NCI-H1417 (cell line): Measurements from ENCODE around the gene NDUFV2.
"Not testable (repeated sequence)": the region's sequence is repeated elsewhere in the genome, so short reads cannot be mapped to it uniquely, and the experiment has no call there.

Experiments used
- DNase-seq, 3 experiments: peaks; one replicate each; lab custom pipeline; 2025; lab: John Stamatoyannopoulos, UW

NDUFV2 gene

DNA sequence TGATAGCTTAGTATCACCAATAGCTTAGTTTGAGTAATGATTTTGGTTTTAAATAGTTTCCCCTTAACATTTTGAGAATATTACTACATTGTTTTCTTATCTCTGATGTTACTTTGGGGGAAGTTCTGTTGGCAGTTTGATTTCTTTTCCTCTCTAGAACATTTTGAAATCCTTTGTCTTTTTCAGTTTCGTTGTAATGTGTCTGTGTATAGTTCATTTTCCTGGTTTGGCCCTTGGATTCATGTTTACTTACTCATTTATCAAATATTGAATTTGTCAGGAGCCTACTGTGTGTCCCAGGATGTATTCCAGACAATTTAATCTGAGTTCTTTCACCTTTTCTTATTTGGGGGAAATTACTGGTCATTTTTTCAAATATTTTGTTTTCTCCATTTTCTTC lies 50.8 kb downstream of the NDUFV2 start:
- DNase-seq, result no peak

DNA sequence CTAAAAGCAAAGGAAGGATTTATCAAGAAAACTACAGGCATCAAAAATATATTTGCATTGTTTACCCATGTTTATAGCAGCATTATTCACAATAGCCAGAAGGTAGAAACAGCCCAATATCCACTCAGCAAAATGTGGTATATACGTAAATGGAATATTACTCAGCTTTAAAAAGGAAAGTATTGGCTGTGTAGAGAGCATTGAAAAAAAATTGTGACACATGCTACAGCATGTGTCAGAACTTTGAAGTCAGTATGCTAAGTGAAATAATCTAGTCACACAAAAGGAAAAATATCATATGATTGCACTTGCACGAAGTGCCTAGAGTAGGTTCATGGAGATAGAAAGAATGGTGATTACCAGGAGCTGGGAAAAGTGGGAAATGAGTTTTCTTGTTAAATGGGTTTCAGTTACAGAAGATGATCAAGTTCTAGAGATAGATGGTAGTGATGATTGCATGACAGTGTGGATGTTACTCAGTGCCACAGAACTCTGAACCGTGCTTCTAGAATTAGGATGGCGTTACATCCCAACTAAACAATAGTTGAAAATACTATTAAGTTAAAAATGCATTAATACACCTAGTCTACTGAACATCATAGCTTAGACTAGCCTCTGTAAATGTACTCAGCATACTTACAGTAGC lies 54.2 kb downstream of the NDUFV2 start:
- no peak for DNase-seq

DNA sequence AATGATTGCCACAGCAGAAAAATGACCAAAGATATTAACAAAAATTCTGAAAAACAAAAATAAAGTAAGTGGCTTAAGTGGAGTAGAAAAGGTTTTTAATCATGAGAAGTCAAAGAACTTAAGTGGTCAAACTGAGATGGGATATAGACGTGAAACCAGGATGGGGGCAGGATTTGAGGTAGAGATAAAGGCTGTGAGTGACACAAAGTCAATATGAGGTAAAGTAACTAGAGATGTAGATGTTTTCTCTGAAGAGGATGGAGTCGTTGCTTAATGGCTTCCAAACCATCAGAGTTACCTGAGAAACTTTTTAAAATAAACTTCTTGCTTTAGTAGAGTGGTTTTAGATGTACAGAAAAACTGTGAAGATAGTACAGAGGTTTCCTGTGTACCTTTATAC lies 55.3 kb downstream of the NDUFV2 start:
- DNase-seq, result no peak

DNA sequence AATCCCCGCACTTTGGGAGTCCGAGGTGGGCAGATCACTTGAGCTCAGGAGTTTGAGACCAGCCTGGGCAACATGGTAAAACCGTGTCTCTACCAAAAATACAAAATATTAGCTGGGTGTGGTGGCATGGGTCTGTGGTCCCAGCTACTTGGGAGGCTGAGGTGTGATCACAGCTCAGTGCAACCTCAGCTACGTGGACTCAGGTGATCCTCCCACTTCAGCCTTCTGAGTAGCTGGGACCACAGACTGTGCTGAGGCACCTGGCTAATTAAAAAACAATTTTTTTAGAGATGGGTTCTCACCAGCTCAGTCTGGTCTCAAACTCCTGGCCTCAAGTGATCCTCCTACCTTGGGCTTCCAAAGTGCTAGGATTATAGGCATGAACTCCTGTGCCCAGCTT lies 57.5 kb downstream of the NDUFV2 start:
- DNase-seq, result no peak

DNA sequence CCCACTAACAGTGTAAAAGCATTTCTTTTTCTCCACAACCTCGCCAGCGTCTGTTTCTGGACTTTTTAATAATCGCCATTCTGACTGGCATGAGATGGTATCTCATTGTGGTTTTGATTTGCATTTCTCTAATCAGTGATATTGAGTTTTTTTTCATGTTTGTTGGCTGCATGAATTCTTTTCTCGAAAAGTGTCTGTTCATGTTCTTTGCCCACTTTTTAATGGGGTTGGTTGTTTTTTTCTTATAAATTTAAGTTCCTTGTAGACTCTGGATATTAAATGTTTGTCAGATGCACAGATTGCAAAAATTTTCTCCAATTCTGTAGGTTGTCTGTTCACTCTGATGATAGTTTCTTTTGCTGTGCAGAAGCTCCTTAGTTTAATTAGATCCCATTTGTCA lies 60.2 kb downstream of the NDUFV2 start:
- DNase-seq, result not testable (repeated sequence)

DNA sequence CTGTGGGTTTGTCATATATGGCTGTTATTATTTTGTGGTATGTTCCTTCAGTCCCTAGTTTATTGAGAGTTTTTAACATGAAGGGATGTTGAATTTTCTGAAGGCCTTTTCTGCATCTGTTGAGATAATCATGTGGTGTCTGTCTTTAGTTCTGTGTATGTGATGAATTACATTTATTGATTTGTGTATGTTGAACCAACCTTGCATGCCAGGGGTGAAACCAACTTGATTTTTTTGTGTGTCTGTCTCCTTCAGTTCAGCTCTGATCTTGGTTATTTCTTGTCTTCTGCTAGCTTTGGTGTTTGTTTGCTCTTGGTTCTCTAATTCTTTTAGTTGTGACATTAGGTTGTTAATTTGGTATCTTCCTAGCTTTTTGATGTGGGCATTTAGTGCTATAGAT lies 61.6 kb downstream of the NDUFV2 start:
- not testable (repeated sequence) for DNase-seq

- not testable (repeated sequence) for DNase-seq
These were observed 63.4 kb downstream of the NDUFV2 start for GRCh38 chr18:9165883-9166282.

GRCh38 chr18:9169515-9169914 lies 67.0 kb downstream of the NDUFV2 start:
- not testable (repeated sequence) for DNase-seq

GRCh38 chr18:9171919-9172318 lies 69.4 kb downstream of the NDUFV2 start:
- DNase-seq, result not testable (repeated sequence)

DNA sequence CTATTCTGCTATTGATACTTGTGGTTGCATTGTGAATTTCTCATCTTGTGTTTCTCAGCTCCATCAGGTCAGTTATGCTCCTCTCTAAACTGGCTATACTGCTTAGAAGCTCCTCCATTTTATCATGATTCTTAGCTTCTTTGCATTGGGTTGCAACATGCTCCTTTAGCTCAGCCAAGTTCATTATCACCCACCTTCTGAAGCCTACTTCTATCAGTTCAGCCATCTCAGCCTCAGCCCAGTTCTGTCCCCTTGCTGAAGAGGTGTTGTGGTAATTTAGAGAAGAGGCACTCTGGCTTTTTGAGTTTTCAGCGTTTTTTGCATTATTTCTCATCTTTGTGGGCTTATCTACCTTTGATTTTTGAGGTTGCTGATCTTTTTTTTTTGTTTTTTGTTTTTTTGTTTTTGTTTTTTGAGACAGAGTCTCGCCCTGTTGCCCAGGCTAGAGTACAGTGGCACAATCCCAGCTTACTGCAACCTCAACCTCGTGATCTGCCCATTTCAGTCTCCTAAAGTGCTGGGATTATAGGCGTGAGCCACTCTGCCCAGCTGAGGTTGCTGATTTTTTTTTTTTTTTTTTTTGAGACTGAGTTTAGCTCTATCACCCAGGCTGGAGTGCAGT lies 70.1 kb downstream of the NDUFV2 start:
- DNase-seq, result no peak

GRCh38 chr18:9173770-9174233 lies 71.3 kb downstream of the NDUFV2 start:
- DNase-seq, result no peak

GRCh38 chr18:9174302-9174701 lies 71.8 kb downstream of the NDUFV2 start:
- DNase-seq, result no peak

GRCh38 chr18:9175115-9175514 lies 72.6 kb downstream of the NDUFV2 start:
- no peak for DNase-seq

- peak in 2 of 3 experiments; percentile 7 to 31 for DNase-seq
These were observed 74.5 kb downstream of the NDUFV2 start for GRCh38 chr18:9177031-9177430.

DNA sequence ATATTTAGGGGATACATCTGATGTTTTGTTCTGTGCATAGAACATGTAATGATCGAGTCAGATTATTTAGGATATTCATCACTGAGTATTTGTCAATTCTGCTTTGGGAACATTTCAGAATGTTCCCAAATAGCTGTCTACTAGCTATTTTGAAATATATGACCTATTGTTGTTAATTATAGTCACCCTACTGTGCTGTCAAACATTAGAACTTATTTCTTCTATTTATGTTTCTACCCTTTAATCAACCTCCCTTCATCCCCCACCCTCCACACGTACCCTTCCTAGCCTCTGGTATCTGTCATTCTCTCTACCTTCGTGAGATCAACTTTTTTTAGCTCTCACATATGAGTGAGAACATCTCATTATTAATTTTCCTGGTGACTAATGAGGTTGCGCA lies 75.0 kb downstream of the NDUFV2 start:
- DNase-seq, result peak in 2 of 3 experiments; percentile 7 to 60

DNA sequence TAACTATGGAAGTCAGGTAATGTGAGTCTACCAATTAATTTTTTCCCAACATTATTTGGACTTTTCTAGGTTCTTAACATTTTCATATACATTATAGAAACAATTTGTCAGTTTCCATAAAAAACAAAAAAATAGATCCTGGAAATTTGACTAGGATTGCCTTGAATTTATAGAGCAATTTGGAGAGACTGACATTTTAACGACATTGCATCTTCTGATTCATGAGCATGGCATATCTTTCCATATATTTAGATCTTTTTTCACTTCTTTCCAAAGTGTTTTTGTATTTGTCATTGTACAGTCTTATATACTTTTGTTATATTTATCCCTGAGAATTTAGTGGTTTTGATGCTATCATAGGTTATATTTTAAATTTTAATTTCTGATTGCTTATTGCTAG lies 76.1 kb downstream of the NDUFV2 start:
- no peak for DNase-seq

DNA sequence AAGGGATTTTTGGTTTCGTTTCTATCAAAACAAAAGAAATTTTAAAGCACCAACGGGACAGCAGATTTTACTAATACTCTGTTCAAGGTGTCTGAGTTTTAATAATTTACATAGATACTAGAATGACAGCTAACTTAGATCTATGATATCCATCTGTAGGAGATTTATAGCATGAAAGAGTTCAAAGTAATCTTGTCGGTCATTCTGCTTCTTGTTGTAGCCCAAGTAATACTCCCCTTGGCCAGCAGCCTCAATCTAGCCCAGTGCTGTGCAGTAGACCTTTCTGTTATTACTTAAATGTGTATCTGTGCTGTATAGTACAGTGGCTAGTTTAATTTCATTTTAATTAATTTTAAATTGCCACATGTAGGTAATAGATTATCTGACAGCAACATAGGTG lies 78.8 kb downstream of the NDUFV2 start:
- DNase-seq, result no peak

GRCh38 chr18:9182852-9183399 lies 80.4 kb downstream of the NDUFV2 start:
- no peak for DNase-seq
